Gastrocnemius medialis (tissue), 4 donors: Measurements from ENCODE around the gene ZFYVE21.

ENCODE experiments used
- POLR2A ChIP-seq, 2 donors: fragments of 450-650 bp; IDR thresholded peaks; one replicate each; pipeline ENCODE4 v1.6.1; 2017; ENCODE audit warnings: antibody characterized with exemption in 2 of 2, mild to moderate bottlenecking in 2 of 2, moderate library complexity in 2 of 2
- TF ChIP-seq, protein P1 (sequence below), 5 experiments: fragments of 450-650 bp in 3 of 5; fragments of 200-600 bp in 2 of 5; sonication (generic) in 2 of 5; IDR thresholded peaks in 4 of 5; conservative IDR thresholded peaks in 1 of 5; 1 replicate in 4 of 5; 2 replicates in 1 of 5; pipeline ENCODE4 v1.5.1; 2016 to 2019; ENCODE audit warnings: antibody characterized with exemption in 5 of 5, mild to moderate bottlenecking in 3 of 5, moderate library complexity in 3 of 5

DNA sequence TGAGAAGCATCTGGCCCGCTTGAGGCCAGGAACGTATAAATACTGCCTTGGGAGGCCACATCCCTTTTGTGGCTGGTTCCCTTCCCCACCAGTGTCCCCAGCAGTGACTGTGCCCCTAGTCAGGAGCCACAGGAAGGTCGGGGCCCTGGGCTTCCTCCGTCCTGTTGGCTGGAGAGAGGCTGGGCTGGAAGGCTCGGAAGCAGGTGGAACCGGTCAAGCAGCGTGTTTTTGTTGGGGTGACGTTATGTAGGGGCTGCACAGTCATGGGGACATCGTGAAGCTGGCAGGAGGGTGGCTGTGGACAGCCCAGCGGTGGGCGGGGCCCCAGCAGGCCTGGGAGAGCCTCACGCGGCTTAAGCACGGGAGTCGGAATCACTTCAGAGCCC lies 10.5 kb upstream of the ZFYVE21 start:
- TF ChIP-seq POLR2A (IDR thresholded peaks at IDR 0.05): no peak
- TF ChIP-seq, protein P1, sequence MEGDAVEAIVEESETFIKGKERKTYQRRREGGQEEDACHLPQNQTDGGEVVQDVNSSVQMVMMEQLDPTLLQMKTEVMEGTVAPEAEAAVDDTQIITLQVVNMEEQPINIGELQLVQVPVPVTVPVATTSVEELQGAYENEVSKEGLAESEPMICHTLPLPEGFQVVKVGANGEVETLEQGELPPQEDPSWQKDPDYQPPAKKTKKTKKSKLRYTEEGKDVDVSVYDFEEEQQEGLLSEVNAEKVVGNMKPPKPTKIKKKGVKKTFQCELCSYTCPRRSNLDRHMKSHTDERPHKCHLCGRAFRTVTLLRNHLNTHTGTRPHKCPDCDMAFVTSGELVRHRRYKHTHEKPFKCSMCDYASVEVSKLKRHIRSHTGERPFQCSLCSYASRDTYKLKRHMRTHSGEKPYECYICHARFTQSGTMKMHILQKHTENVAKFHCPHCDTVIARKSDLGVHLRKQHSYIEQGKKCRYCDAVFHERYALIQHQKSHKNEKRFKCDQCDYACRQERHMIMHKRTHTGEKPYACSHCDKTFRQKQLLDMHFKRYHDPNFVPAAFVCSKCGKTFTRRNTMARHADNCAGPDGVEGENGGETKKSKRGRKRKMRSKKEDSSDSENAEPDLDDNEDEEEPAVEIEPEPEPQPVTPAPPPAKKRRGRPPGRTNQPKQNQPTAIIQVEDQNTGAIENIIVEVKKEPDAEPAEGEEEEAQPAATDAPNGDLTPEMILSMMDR (IDR thresholded peaks at IDR 0.05 in 4 of 5, conservative IDR thresholded peaks at IDR 0.05 in 1 of 5): no peak
